ENCODE data around the gene PTGER1. TPM values are rescaled to one million over a fixed set of nuclear protein-coding genes. Genes with fewer than 3 reads are reported as not detected.

The PTGER1 gene
- total RNA-seq, 4 donors from 2014 or later = 1.5 TPM; not detected in 3

DNA sequence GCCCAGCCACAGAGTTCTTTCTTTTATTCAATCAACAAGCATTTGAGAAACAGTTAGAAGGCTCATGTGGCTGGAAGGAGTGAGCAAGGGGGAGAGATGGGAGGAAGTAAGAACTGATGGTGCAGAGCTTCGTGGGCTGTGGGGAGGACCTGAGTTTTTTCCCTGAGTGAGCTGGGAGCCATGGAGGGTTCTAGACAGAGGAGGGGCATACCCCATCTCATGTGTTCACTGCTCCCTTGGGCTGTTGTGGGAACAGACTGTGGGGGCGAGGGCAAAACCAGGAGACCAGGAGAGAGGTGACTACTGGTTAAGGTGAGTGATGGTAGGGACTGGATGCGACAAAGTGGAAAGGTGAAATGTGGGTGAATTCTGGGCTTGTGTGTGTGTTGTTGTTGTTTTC, 44.4 kb downstream of the PTGER1 start:
- no peak for TF ChIP-seq POLR2A (IDR thresholded peaks at IDR 0.05)
- TF ChIP-seq, protein P1, sequence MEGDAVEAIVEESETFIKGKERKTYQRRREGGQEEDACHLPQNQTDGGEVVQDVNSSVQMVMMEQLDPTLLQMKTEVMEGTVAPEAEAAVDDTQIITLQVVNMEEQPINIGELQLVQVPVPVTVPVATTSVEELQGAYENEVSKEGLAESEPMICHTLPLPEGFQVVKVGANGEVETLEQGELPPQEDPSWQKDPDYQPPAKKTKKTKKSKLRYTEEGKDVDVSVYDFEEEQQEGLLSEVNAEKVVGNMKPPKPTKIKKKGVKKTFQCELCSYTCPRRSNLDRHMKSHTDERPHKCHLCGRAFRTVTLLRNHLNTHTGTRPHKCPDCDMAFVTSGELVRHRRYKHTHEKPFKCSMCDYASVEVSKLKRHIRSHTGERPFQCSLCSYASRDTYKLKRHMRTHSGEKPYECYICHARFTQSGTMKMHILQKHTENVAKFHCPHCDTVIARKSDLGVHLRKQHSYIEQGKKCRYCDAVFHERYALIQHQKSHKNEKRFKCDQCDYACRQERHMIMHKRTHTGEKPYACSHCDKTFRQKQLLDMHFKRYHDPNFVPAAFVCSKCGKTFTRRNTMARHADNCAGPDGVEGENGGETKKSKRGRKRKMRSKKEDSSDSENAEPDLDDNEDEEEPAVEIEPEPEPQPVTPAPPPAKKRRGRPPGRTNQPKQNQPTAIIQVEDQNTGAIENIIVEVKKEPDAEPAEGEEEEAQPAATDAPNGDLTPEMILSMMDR (IDR thresholded peaks at IDR 0.05) = no peak
- Histone ChIP-seq H3K27ac (no peak overlapping the region), H3K4me3 (replicated peaks in 1 of 3) (no peak overlapping the region), H3K4me1 (peaks cover 8 to 17% of the 10 kb centered on the region in 2 donors), H3K9me3 (no peaks in the 10 kb centered on the region), H3K27me3 (no peaks in the 10 kb centered on the region), H3K36me3 (no peaks in the 10 kb centered on the region)
- WGBS, 2 donors = 74 to 90% methylated on average over 3 of the region's 3 CpGs
- DNase-seq = no peak
- intact Hi-C loops (cut with DNase I) = no loop called here

GRCh38 chr19:14428882-14429416, 46.2 kb downstream of the PTGER1 start:
- Histone ChIP-seq H3K27ac (no peak overlapping the region), H3K9me3 (no peaks in the 10 kb centered on the region), H3K4me3 (replicated peaks in 1 of 3) (no peak overlapping the region), H3K4me1 (peaks cover 1 to 6% of the 10 kb centered on the region in 2 donors), H3K27me3 (no peaks in the 10 kb centered on the region), H3K36me3 (no peaks in the 10 kb centered on the region)
- no peak for TF ChIP-seq POLR2A (IDR thresholded peaks at IDR 0.05)
- TF ChIP-seq, protein P1 (IDR thresholded peaks at IDR 0.05) = no peak
- intact Hi-C loops (cut with DNase I) = no loop called here
- DNase-seq = no peak
- 82 to 86% methylated on average over 4 of the region's 4 CpGs for WGBS, 2 donors

GRCh38 chr19:14427461-14427860, 47.7 kb downstream of the PTGER1 start:
- H3K36me3 ChIP-seq = no peaks in the 10 kb centered on the region
- H3K27me3 ChIP-seq = no peaks in the 10 kb centered on the region
- H3K27ac ChIP-seq = no peak overlapping the region
- H3K9me3 ChIP-seq = no peaks in the 10 kb centered on the region
- DNase-seq = no peak
- H3K4me1 ChIP-seq = peaks cover 0 to 5% of the 10 kb centered on the region in 2 donors
- intact Hi-C loops (cut with DNase I) = no loop called here
- no peak for TF ChIP-seq POLR2A (IDR thresholded peaks at IDR 0.05)
- WGBS, 2 donors = 76 to 83% methylated on average over 2 of the region's 2 CpGs
- no peak overlapping the region for H3K4me3 ChIP-seq (replicated peaks in 1 of 3)

- Histone ChIP-seq H3K36me3 (no peaks in the 10 kb centered on the region), H3K4me3 (replicated peaks in 1 of 3) (no peak overlapping the region), H3K27me3 (no peaks in the 10 kb centered on the region), H3K9me3 (no peaks in the 10 kb centered on the region), H3K27ac (no peak overlapping the region), H3K4me1 (no peaks in the 10 kb centered on the region)
- TF ChIP-seq POLR2A (IDR thresholded peaks at IDR 0.05) = no peak
- TF ChIP-seq, protein P1 (IDR thresholded peaks at IDR 0.05) = no peak
- WGBS, 2 donors = 78 to 80% methylated on average over 7 of the region's 7 CpGs
- no peak for DNase-seq
- intact Hi-C loops (cut with DNase I) = no loop called here
These were observed 49.4 kb downstream of the PTGER1 start for GRCh38 chr19:14425696-14426138.

Small RNA genes within 50 kb of the gene (small RNA-seq; reads per million reads assigned to genes)
- not detected for gene SNRPGP15

Other genes with a start within 250 kb of the PTGER1 start
- gene ADGRE5, start 93.9 kb downstream of the PTGER1 start, total RNA-seq = 10 to 100 TPM; 35.7 to 63.4 (median 37.8) TPM
- gene DDX39A, start 56.0 kb downstream of the PTGER1 start, total RNA-seq = 10 to 100 TPM; 53.3 to 89.7 (median 59.7) TPM
- 10 to 100 TPM; 66.5 to 79.8 (median 74.2) TPM for gene PKN1, start 42.0 kb downstream of the PTGER1 start, total RNA-seq
- 10 to 100 TPM; 34.7 to 93.7 (median 55.4) TPM for gene GIPC1, start 20.8 kb upstream of the PTGER1 start, total RNA-seq
- 10 to 100 TPM; 49.1 to 61.1 (median 55.3) TPM for gene DNAJB1, start 43.0 kb upstream of the PTGER1 start, total RNA-seq
- gene TECR, start 54.2 kb upstream of the PTGER1 start, total RNA-seq = 100 to 1,000 TPM in 2 of 4 donors, 10 to 100 TPM in 2; 75.5 to 126 (median 99.0) TPM
- 100 to 1,000 TPM; 208 to 584 (median 422) TPM for gene NDUFB7, start 96.7 kb upstream of the PTGER1 start, total RNA-seq
- gene CLEC17A, start 107.7 kb upstream of the PTGER1 start, total RNA-seq = not detected
- under 1 TPM in 1 of 4 donors, not detected in 3; 0.24 TPM for gene ADGRE3, start 199.5 kb upstream of the PTGER1 start, total RNA-seq
- gene ZNF333, start 214.7 kb upstream of the PTGER1 start, total RNA-seq = 10 to 100 TPM; 22.8 to 50.1 (median 26.0) TPM

Data from thyroid gland (tissue), 4 donors.